Measurements from ENCODE around the gene CCDC88B.

DNA sequence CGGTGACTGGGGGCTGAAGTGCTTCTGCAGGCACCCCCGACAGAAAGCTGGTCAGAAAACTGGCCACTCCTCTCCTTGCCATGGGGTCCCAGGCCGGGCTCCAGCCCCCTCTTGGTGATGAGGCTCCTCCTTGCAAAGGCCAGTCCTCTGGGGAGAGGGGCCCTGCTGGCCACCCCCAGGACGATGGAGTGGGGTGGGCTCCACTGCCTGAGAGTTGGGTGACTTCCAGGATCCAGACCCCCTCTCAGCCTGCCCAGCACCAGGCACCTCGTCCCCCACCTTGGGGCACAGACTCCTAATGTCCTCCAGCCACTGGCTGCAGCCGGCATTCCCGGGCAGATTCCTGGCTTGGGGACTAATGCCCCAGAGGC is 18.5 kb downstream of the CCDC88B start:
- TF ChIP-seq, protein P1, sequence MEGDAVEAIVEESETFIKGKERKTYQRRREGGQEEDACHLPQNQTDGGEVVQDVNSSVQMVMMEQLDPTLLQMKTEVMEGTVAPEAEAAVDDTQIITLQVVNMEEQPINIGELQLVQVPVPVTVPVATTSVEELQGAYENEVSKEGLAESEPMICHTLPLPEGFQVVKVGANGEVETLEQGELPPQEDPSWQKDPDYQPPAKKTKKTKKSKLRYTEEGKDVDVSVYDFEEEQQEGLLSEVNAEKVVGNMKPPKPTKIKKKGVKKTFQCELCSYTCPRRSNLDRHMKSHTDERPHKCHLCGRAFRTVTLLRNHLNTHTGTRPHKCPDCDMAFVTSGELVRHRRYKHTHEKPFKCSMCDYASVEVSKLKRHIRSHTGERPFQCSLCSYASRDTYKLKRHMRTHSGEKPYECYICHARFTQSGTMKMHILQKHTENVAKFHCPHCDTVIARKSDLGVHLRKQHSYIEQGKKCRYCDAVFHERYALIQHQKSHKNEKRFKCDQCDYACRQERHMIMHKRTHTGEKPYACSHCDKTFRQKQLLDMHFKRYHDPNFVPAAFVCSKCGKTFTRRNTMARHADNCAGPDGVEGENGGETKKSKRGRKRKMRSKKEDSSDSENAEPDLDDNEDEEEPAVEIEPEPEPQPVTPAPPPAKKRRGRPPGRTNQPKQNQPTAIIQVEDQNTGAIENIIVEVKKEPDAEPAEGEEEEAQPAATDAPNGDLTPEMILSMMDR (IDR thresholded peaks at IDR 0.05): no peak
- no peak for TF ChIP-seq EP300 (IDR thresholded peaks at IDR 0.05)

Data from esophagus muscularis mucosa (tissue), 3 donors.